ENCODE results near the gene TNFRSF9. TPM values are rescaled to one million over a fixed set of nuclear protein-coding genes. Genes with fewer than 3 reads are reported as not detected.
"Not testable (repeated sequence)": the region's sequence is repeated elsewhere in the genome, so short reads cannot be mapped to it uniquely, and the experiment has no call there.

Gene TNFRSF9
- total RNA-seq, 1 experiment from 2014 or later, result 0.23 TPM

- intact Hi-C loops (cut with micrococcal nuclease; ENCODE audit: unreplicated experiment), result no loop called here
- TF ChIP-seq POLR2AphosphoS5 (IDR thresholded peaks at IDR 0.05; ENCODE audit: low read depth, low read length) (no peak), CTCF (IDR thresholded peaks at IDR 0.05) (no peak), SIN3A (IDR thresholded peaks at IDR 0.05; ENCODE audit: borderline replicate concordance, insufficient read depth, low read depth, low read length) (no peak), TCF7L2 (IDR thresholded peaks at IDR 0.05; ENCODE audit: low read depth, low read length) (no peak), REST (IDR thresholded peaks at IDR 0.05; ENCODE audit: insufficient read depth in 1 of 2, low read depth in 2 of 2, low read length in 1 of 2) (no peak)
These were observed 18.8 kb downstream of the TNFRSF9 start for GRCh38 chr1:7921796-7922195.

GRCh38 chr1:7919880-7920279 lies 20.8 kb downstream of the TNFRSF9 start:
- ChIA-PET POLR2A (no interaction called here), CTCF (interaction anchor here (0.9 kb wide), 1 partner anchor 251 kb away, joined by 4 read pairs; no protein-coding TSS in a partner anchor)
- Histone ChIP-seq H3K27me3 (ENCODE audit: control insufficient read depth, insufficient read depth, low read length) (no peaks in the 10 kb centered on the region), H3K4me3 (ENCODE audit: low read depth in 2 of 2, low read length in 2 of 2) (no peak overlapping the region), H3K27ac (ENCODE audit: low read length) (no peak overlapping the region), H3K36me3 (ENCODE audit: control insufficient read depth, insufficient read depth, low read length) (no peaks in the 10 kb centered on the region), H3K9me3 (ENCODE audit: control insufficient read depth, insufficient read depth, low read depth, low read length) (no peaks in the 10 kb centered on the region), H3K4me1 (ENCODE audit: control insufficient read depth, insufficient read depth, low read length) (no peaks in the 10 kb centered on the region)
- TF ChIP-seq SIN3A (IDR thresholded peaks at IDR 0.05; ENCODE audit: borderline replicate concordance, insufficient read depth, low read depth, low read length) (no peak), POLR2AphosphoS5 (IDR thresholded peaks at IDR 0.05; ENCODE audit: low read depth, low read length) (no peak), TCF7L2 (IDR thresholded peaks at IDR 0.05; ENCODE audit: low read depth, low read length) (no peak), CTCF (IDR thresholded peaks at IDR 0.05) (no peak), REST (IDR thresholded peaks at IDR 0.05; ENCODE audit: insufficient read depth in 1 of 2, low read depth in 2 of 2, low read length in 1 of 2) (no peak)
- intact Hi-C loops (cut with micrococcal nuclease; ENCODE audit: unreplicated experiment) (no loop called here), in situ Hi-C loops (cut with HindIII; ENCODE audit: low pct_unique_long_range_greater_than_20kb, low sequenced_read_pairs) (no loop called here)
- ATAC-seq, result no peak
- DNase-seq (ENCODE audit: low read depth, low spot score), result no peak
- BruUV-seq (replicated peaks), result no TSS peak

More at GRCh38 chr1:7921796-7922195, 18.8 kb downstream of the TNFRSF9 start:
- POLR2A ChIA-PET, result interaction anchor here (0.6 kb wide), 1 partner anchor 9 kb away, joined by 3 read pairs; no protein-coding TSS in a partner anchor
- Histone ChIP-seq H3K27ac (ENCODE audit: low read length) (no peak overlapping the region), H3K4me1 (ENCODE audit: control insufficient read depth, insufficient read depth, low read length) (no peaks in the 10 kb centered on the region), H3K27me3 (ENCODE audit: control insufficient read depth, insufficient read depth, low read length) (no peaks in the 10 kb centered on the region), H3K9me3 (ENCODE audit: control insufficient read depth, insufficient read depth, low read depth, low read length) (no peaks in the 10 kb centered on the region), H3K36me3 (ENCODE audit: control insufficient read depth, insufficient read depth, low read length) (no peaks in the 10 kb centered on the region), H3K4me3 (ENCODE audit: low read depth in 2 of 2, low read length in 2 of 2) (no peak overlapping the region)
- in situ Hi-C loops (cut with HindIII; ENCODE audit: low pct_unique_long_range_greater_than_20kb, low sequenced_read_pairs), result no loop called here
- DNase-seq (ENCODE audit: low read depth, low spot score) (no peak), ATAC-seq (no peak)
- CTCF ChIA-PET, result no interaction called here
- no TSS peak for BruUV-seq (replicated peaks)

GRCh38 chr1:7917971-7918370 lies 22.7 kb downstream of the TNFRSF9 start:
- in situ Hi-C loops (cut with HindIII; ENCODE audit: low pct_unique_long_range_greater_than_20kb, low sequenced_read_pairs); H3K4me3 ChIP-seq (ENCODE audit: low read depth in 2 of 2, low read length in 2 of 2); H3K27me3 ChIP-seq (ENCODE audit: control insufficient read depth, insufficient read depth, low read length); H3K36me3 ChIP-seq (ENCODE audit: control insufficient read depth, insufficient read depth, low read length); POLR2A ChIA-PET; CTCF ChIA-PET; H3K9me3 ChIP-seq (ENCODE audit: control insufficient read depth, insufficient read depth, low read depth, low read length); intact Hi-C loops (cut with micrococcal nuclease; ENCODE audit: unreplicated experiment); DNase-seq (ENCODE audit: low read depth, low spot score); BruUV-seq (replicated peaks); H3K4me1 ChIP-seq (ENCODE audit: control insufficient read depth, insufficient read depth, low read length); H3K27ac ChIP-seq (ENCODE audit: low read length); ATAC-seq: not testable (repeated sequence)

Measured in Panc1 (cell line).